Measurements from ENCODE around the gene RFC5. TPM values are rescaled to one million over a fixed set of nuclear protein-coding genes. Genes with fewer than 3 reads are reported as not detected.

The RFC5 gene
- total and polyA plus RNA-seq, 2 of the 13 experiments (the other 11 are each of a cell fraction or from before 2014, with no cell fraction given) = 16.8 to 51.4 TPM

DNA sequence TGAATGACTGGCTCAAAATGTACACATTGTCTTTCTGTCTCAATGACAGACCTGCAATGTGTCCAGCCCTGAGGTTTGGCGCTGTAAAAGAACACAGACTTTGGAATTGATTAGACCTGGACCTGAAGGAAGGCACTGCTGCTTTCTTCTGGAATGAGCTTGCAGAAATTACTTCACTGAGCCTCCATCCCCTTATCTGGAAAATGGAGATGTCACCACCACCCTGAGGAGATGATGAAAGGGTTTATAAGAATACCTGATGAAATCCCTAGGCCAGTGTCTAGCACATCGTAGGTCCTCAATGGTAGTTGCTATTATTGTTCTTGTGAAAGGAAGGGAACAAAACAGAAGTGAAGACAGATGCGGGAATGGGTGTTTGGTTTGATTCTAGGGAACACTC is 54.1 kb downstream of the RFC5 start (continued):
- TF ChIP-seq, protein P1, sequence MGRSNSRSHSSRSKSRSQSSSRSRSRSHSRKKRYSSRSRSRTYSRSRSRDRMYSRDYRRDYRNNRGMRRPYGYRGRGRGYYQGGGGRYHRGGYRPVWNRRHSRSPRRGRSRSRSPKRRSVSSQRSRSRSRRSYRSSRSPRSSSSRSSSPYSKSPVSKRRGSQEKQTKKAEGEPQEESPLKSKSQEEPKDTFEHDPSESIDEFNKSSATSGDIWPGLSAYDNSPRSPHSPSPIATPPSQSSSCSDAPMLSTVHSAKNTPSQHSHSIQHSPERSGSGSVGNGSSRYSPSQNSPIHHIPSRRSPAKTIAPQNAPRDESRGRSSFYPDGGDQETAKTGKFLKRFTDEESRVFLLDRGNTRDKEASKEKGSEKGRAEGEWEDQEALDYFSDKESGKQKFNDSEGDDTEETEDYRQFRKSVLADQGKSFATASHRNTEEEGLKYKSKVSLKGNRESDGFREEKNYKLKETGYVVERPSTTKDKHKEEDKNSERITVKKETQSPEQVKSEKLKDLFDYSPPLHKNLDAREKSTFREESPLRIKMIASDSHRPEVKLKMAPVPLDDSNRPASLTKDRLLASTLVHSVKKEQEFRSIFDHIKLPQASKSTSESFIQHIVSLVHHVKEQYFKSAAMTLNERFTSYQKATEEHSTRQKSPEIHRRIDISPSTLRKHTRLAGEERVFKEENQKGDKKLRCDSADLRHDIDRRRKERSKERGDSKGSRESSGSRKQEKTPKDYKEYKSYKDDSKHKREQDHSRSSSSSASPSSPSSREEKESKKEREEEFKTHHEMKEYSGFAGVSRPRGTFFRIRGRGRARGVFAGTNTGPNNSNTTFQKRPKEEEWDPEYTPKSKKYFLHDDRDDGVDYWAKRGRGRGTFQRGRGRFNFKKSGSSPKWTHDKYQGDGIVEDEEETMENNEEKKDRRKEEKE (IDR thresholded peaks at IDR 0.05) = no peak
- TF ChIP-seq ZNF44 (CRISPR knock-in tag; IDR thresholded peaks at IDR 0.05) (no peak), SAP130 (CRISPR knock-in tag; IDR thresholded peaks at IDR 0.05; ENCODE audit: low read depth) (no peak)
- TF ChIP-seq, protein P2, sequence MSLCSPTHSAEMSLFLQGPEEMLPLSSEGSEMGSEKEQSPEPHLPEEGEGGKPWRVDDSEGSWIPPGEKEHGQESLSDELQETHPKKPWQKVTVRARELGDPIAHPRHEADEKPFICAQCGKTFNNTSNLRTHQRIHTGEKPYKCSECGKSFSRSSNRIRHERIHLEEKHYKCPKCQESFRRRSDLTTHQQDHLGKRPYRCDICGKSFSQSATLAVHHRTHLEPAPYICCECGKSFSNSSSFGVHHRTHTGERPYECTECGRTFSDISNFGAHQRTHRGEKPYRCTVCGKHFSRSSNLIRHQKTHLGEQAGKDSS (CRISPR knock-in tag; IDR thresholded peaks at IDR 0.05; ENCODE audit: borderline replicate concordance, low read depth) = no peak

DNA sequence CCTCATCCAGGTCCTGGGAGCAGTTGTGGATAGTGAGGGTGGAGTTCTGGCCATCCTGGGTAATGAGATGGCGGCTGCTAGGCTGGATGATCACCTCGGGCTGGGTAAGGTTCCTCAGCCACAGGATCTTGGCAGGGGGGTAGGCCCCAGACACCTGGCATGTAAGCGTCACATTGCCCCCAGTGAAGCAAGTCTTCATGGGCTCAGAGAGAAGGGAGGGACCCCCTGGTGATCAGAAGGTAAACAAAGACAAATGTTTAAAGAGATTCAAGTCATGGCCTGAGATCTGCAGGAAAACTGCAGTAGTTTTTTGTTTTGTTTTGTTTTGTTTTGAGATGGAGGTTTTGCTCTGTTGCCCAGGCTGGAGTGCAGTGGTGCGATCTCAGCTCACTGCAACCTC is 57.3 kb downstream of the RFC5 start:
- ATAC-seq (no peak), FAIRE-seq (no peak), DNase-seq (ENCODE audit: low spot score) (no peak)
- POLR2A ChIA-PET = no interaction called here
- intact Hi-C loops (cut with micrococcal nuclease; ENCODE audit: unreplicated experiment) (no loop called here), in situ Hi-C loops (cut with HindIII; ENCODE audit: extremely low pct_ligation_motif_present, low pct_unique_long_range_greater_than_20kb) (no loop called here)
- Histone ChIP-seq H3K4me2 (ENCODE audit: low read depth, low read length) (no peak overlapping the region), H3K36me3 (replicated peaks in 1 of 2; ENCODE audit: control insufficient read depth in 1 of 2, insufficient read depth in 2 of 2, low read length in 2 of 2) (peaks cover 0 to 9% of the 10 kb centered on the region in 2 experiments; a peak in 1 of 5 replicates), H3K9ac (ENCODE audit: insufficient read depth, low read depth, low read length) (no peak overlapping the region), H3K27ac (ENCODE audit: extremely low read length, insufficient read depth, low read length) (no peak overlapping the region), H3K4me1 (ENCODE audit: insufficient read depth, low read length) (no peaks in the 10 kb centered on the region), H4K20me1 (ENCODE audit: insufficient read depth, low read length) (no peaks in the 10 kb centered on the region), H3K9me3 (ENCODE audit: low read length) (no peaks in the 10 kb centered on the region), H3K4me3 (replicated peaks in 1 of 3; ENCODE audit: insufficient read depth in 1 of 3, low read depth in 2 of 3, low read length in 3 of 3) (no peak overlapping the region), H2AFZ (ENCODE audit: low read length) (no peak overlapping the region), H3K79me2 (ENCODE audit: insufficient read depth, low read length) (no peaks in the 10 kb centered on the region), H3K27me3 (ENCODE audit: control insufficient read depth in 1 of 2, insufficient read depth in 2 of 2, low read length in 2 of 2) (no peaks in the 10 kb centered on the region)
- 93% methylated on average over 4 of the region's 4 CpGs for WGBS (ENCODE audit: low lambda C conversion rate)
- CTCF ChIA-PET (ENCODE audit: low intra/inter-chr PET ratio, low total read pairs) = no interaction called here
- no TSS peak for BruUV-seq (replicated peaks)
- TF ChIP-seq, protein P3, sequence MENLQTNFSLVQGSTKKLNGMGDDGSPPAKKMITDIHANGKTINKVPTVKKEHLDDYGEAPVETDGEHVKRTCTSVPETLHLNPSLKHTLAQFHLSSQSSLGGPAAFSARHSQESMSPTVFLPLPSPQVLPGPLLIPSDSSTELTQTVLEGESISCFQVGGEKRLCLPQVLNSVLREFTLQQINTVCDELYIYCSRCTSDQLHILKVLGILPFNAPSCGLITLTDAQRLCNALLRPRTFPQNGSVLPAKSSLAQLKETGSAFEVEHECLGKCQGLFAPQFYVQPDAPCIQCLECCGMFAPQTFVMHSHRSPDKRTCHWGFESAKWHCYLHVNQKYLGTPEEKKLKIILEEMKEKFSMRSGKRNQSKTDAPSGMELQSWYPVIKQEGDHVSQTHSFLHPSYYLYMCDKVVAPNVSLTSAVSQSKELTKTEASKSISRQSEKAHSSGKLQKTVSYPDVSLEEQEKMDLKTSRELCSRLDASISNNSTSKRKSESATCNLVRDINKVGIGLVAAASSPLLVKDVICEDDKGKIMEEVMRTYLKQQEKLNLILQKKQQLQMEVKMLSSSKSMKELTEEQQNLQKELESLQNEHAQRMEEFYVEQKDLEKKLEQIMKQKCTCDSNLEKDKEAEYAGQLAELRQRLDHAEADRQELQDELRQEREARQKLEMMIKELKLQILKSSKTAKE (CRISPR knock-in tag; IDR thresholded peaks at IDR 0.05; ENCODE audit: borderline replicate concordance) = no peak
- no peak for TF ChIP-seq NCOA1 (CRISPR knock-in tag; IDR thresholded peaks at IDR 0.05)
- TF ChIP-seq, protein P4, sequence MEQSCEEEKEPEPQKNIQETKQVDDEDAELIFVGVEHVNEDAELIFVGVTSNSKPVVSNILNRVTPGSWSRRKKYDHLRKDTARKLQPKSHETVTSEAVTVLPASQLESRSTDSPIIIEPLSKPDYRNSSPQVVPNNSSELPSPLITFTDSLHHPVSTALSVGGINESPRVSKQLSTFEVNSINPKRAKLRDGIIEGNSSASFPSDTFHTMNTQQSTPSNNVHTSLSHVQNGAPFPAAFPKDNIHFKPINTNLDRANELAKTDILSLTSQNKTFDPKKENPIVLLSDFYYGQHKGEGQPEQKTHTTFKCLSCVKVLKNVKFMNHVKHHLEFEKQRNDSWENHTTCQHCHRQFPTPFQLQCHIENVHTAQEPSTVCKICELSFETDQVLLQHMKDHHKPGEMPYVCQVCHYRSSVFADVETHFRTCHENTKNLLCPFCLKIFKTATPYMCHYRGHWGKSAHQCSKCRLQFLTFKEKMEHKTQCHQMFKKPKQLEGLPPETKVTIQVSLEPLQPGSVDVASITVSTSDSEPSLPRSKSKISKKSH (CRISPR knock-in tag; IDR thresholded peaks at IDR 0.05; ENCODE audit: borderline replicate concordance) = no peak
- TF ChIP-seq ZNF331 (CRISPR knock-in tag; IDR thresholded peaks at IDR 0.05) = no peak
- TF ChIP-seq, protein P5, sequence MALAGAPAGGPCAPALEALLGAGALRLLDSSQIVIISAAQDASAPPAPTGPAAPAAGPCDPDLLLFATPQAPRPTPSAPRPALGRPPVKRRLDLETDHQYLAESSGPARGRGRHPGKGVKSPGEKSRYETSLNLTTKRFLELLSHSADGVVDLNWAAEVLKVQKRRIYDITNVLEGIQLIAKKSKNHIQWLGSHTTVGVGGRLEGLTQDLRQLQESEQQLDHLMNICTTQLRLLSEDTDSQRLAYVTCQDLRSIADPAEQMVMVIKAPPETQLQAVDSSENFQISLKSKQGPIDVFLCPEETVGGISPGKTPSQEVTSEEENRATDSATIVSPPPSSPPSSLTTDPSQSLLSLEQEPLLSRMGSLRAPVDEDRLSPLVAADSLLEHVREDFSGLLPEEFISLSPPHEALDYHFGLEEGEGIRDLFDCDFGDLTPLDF (CRISPR knock-in tag; IDR thresholded peaks at IDR 0.05) = no peak
- no peak for TF ChIP-seq TMF1 (CRISPR knock-in tag; IDR thresholded peaks at IDR 0.05; ENCODE audit: low read depth)
